HepG2 (cell line): ENCODE measurements around the gene S100A12. TPM values are rescaled to one million over a fixed set of nuclear protein-coding genes. Genes with fewer than 3 reads are reported as not detected.

ENCODE experiments used
- ATAC-seq: fragments of 200-7000 bp; cut with Tn5 transposase; 3 replicates; pipeline ENCODE4 v1.9.1; 2020; ENCODE audit warnings: mild to moderate bottlenecking, moderate library complexity
- BruUV-seq: library from RNA; stranded (reverse); fragments of 400-500 nt; replicated peaks from 2 replicates; lab custom pipeline; 2021; lab: Mats Ljungman, UMichigan
- CTCF ChIA-PET: fragments of 300-600 bp; formaldehyde crosslinking; extraction: SDS; loops from one replicate; lab custom pipeline; 2021; ENCODE audit warnings: low total read pairs, inconsistent platforms, low intra/inter-chr PET ratio; lab: Yijun Ruan, JAX
- POLR2A ChIA-PET: fragments of 350-600 bp; sonication (Branson Sonifier 250); formaldehyde crosslinking; loops from one replicate; lab custom pipeline; 2020; ENCODE audit warnings: antibody characterized with exemption, inconsistent platforms; lab: Yijun Ruan, JAX
- DNase-seq: peaks from one replicate; pipeline ENCODE4 v3.0.0-alpha.2; 2015; ENCODE audit warnings: low spot score
- FAIRE-seq: peaks from 3 replicates; lab custom pipeline; 2011; peaks lifted over from hg19 to GRCh38; lab: Jason Lieb, UNC
- H2AFZ ChIP-seq: one replicate; pipeline ENCODE4 v1.6.1; 2011; ENCODE audit warnings: low read length, inconsistent platforms
- H3K27ac ChIP-seq: fragments of 300-600 bp; 3 replicates; pipeline ENCODE4 v1.8.0; 2011; ENCODE audit warnings: mixed run types, mild to moderate bottlenecking, mixed read lengths, low read length, inconsistent platforms; ENCODE audit not compliant: insufficient read depth; ENCODE audit errors: extremely low read length
- H3K27me3 ChIP-seq, 2 experiments: fragments of 200-600 bp in 1 of 2; 2 replicates in 1 of 2; 3 replicates in 1 of 2; pipeline versions ENCODE4 v1.6.0 to v1.8.0; 2011; ENCODE audit warnings: low read length in 2 of 2, mild to moderate bottlenecking in 2 of 2, moderate library complexity in 2 of 2, inconsistent platforms in 1 of 2; ENCODE audit not compliant: insufficient read depth in 2 of 2, control insufficient read depth in 1 of 2
- H3K36me3 ChIP-seq, 2 experiments: fragments of 200-600 bp in 1 of 2; replicated peaks in 1 of 2; 2 replicates in 1 of 2; 3 replicates in 1 of 2; pipeline versions ENCODE4 v1.5.1 to v1.8.0; 2011; ENCODE audit warnings: low read length in 2 of 2, inconsistent platforms in 1 of 2; ENCODE audit not compliant: insufficient read depth in 2 of 2, control insufficient read depth in 1 of 2
- H3K4me1 ChIP-seq: 2 replicates; pipeline ENCODE4 v1.5.1; 2012; ENCODE audit warnings: low read length, inconsistent platforms; ENCODE audit not compliant: insufficient read depth
- H3K4me2 ChIP-seq: 2 replicates; pipeline ENCODE4 v1.6.0; 2011; ENCODE audit warnings: low read depth, low read length, inconsistent platforms
- H3K4me3 ChIP-seq, 3 experiments: fragments of 200-600 bp in 1 of 3; sonication (generic), shearing (Covaris generic) in 1 of 3; replicated peaks in 1 of 3; 2 replicates each; pipeline ENCODE4 v1.5.1; 2011 to 2016; ENCODE audit warnings: low read length in 3 of 3, inconsistent platforms in 2 of 3, low read depth in 2 of 3, mild to moderate bottlenecking in 2 of 3, control low read depth in 1 of 3, mixed read lengths in 1 of 3; ENCODE audit not compliant: insufficient read depth in 1 of 3
- H3K79me2 ChIP-seq: one replicate; pipeline ENCODE4 v1.6.1; 2011; ENCODE audit warnings: low read length, inconsistent platforms; ENCODE audit not compliant: insufficient read depth
- H3K9ac ChIP-seq: 2 replicates; pipeline ENCODE4 v1.6.0; 2011; ENCODE audit warnings: mild to moderate bottlenecking, low read depth, low read length, inconsistent platforms; ENCODE audit not compliant: insufficient read depth
- H3K9me3 ChIP-seq: 2 replicates; pipeline ENCODE4 v1.5.1; 2012; ENCODE audit warnings: mild to moderate bottlenecking, low read length
- H4K20me1 ChIP-seq: 2 replicates; pipeline ENCODE4 v1.6.0; 2011; ENCODE audit warnings: inconsistent platforms, mild to moderate bottlenecking, low read length, moderate library complexity; ENCODE audit not compliant: insufficient read depth
- FOXP1 ChIP-seq, 2 experiments: fragments of 450-650 bp in 1 of 2; IDR thresholded peaks; 2 replicates each; pipeline ENCODE4 v1.6.1; 2017 to 2018; ENCODE audit warnings: antibody characterized with exemption in 1 of 2
- NR3C1 ChIP-seq: sonication (generic); formaldehyde crosslinking; IDR thresholded peaks from 2 replicates; pipeline ENCODE4 v1.4.0; 2020; ENCODE audit warnings: missing genetic modification reagents
- RBM22 ChIP-seq: fragments of 200-400 bp; formaldehyde crosslinking; optimal IDR thresholded peaks from 2 replicates; pipeline ENCODE3; 2017; ENCODE audit warnings: mild to moderate bottlenecking, low read length, moderate library complexity
- SOX6 ChIP-seq, 2 experiments: fragments of 450-650 bp in 1 of 2; sonication (generic) in 1 of 2; formaldehyde crosslinking in 1 of 2; IDR thresholded peaks; 2 replicates each; pipeline versions ENCODE4 v1.4.0 to v1.6.1; 2017 to 2020; ENCODE audit warnings: antibody characterized with exemption in 1 of 2, mild to moderate bottlenecking in 1 of 2, missing genetic modification reagents in 1 of 2
- SYNCRIP ChIP-seq: fragments of 200-400 bp; formaldehyde crosslinking; IDR thresholded peaks from 2 replicates; pipeline ENCODE4 v1.6.1; 2018; ENCODE audit warnings: mild to moderate bottlenecking, low read depth, low read length; ENCODE audit not compliant: insufficient read depth
- U2AF1 ChIP-seq: fragments of 200-400 bp; formaldehyde crosslinking; optimal IDR thresholded peaks from 2 replicates; pipeline ENCODE3; 2017; ENCODE audit warnings: mild to moderate bottlenecking, low read depth, low read length
- ZNF17 ChIP-seq: sonication (generic); formaldehyde crosslinking; IDR thresholded peaks from 2 replicates; pipeline ENCODE4 v1.5.0; 2020; ENCODE audit warnings: mild to moderate bottlenecking, missing genetic modification reagents
- ZNF263 ChIP-seq: sonication (generic); formaldehyde crosslinking; IDR thresholded peaks from 2 replicates; pipeline ENCODE4 v1.4.0; 2020; ENCODE audit warnings: missing genetic modification reagents
- ZNF383 ChIP-seq: sonication (generic); formaldehyde crosslinking; IDR thresholded peaks from 2 replicates; pipeline ENCODE4 v1.4.0; 2020; ENCODE audit warnings: missing genetic modification reagents, mild to moderate bottlenecking, borderline replicate concordance
- ZNF556 ChIP-seq: sonication (generic); formaldehyde crosslinking; IDR thresholded peaks from 2 replicates; pipeline ENCODE4 v1.4.0; 2020; ENCODE audit warnings: mild to moderate bottlenecking, missing genetic modification reagents, borderline replicate concordance
- ZNF724P ChIP-seq: sonication (generic); formaldehyde crosslinking; IDR thresholded peaks from 2 replicates; pipeline ENCODE4 v1.8.0; 2022; ENCODE audit warnings: missing genetic modification reagents, borderline replicate concordance
- ZNF737 ChIP-seq: sonication (generic); formaldehyde crosslinking; IDR thresholded peaks from 2 replicates; pipeline ENCODE4 v1.5.0; 2020; ENCODE audit warnings: missing genetic modification reagents, mild to moderate bottlenecking, borderline replicate concordance
- WGBS: methylation state at CpG from one replicate; pipeline ENCODE4 v1.1.6; 2017; ENCODE audit warnings: low lambda C conversion rate; 5-methylcytosine and 5-hydroxymethylcytosine counted together
- in situ Hi-C: cut with HindIII; loops from 2 replicates; pipeline ENCODE4 v1.10.0; 2017; ENCODE audit warnings: low pct_unique_long_range_greater_than_20kb; ENCODE audit not compliant: extremely low pct_ligation_motif_present
- intact Hi-C: fragments of 100-400 bp; cut with micrococcal nuclease; formaldehyde crosslinking; loops from one replicate; pipeline ENCODE4 v1.10.0; 2022; ENCODE audit not compliant: unreplicated experiment
- polyA plus RNA-seq, 8 experiments: library from polyadenylated mRNA; depleted of rRNA in 3 of 8; stranded (reverse) in 7 of 8; unstranded in 1 of 8; fragments of >200 nt; fragmentation: Illumina TruSeq in 4 of 8; extraction: Trizol in 4 of 8; gene quantifications; 2 replicates each; pipeline versions ENCODE4 v1.2.1 to v1.2.3, GENCODE V29; 2011 to 2016; ENCODE audit warnings: low read depth in 4 of 8, missing spikeins in 1 of 8, mixed read lengths in 1 of 8; ENCODE audit not compliant: insufficient read depth in 1 of 8
- total RNA-seq, 5 experiments: library from RNA; depleted of rRNA; stranded (reverse); fragments of >200 nt; fragmentation: Illumina TruSeq; extraction: Trizol; gene quantifications; 2 replicates each; pipeline ENCODE4 v1.2.3, GENCODE V29; 2016; ENCODE audit warnings: low read depth in 1 of 5
- TF ChIP-seq, protein P1 (sequence below): IDR thresholded peaks from 2 replicates; pipeline ENCODE4 v1.6.1; 2012; ENCODE audit warnings: low read length, improper control_type of control experiment
- TF ChIP-seq, protein P2 (sequence below): sonication (generic); formaldehyde crosslinking; IDR thresholded peaks from 2 replicates; pipeline ENCODE4 v1.4.0; 2020; ENCODE audit warnings: missing genetic modification reagents, mild to moderate bottlenecking, borderline replicate concordance

S100A12 gene
- total and polyA plus RNA-seq, 2 of the 13 experiments (the other 11 are each of a cell fraction or from before 2014, with no cell fraction given), result not detected

DNA sequence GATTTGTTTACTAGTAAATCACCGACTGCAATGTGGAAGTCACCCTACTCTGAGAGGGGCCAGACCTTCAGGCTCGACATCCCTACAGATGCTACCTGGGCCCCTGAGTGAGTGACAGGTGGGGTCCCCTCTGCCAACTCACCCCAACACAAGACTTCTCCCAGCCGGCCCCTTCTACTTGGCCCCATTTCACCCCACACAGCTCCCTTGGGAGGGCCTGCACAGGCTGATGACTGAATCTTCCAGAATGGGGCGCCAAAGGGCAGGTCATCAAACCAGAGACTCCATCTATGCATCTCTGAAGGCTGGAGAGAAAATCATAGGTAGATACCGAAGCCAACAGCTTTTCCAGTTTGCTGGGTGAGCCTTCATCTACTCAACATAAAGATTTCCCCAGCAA is 24.8 kb upstream of the S100A12 start (continued):
- TF ChIP-seq ZNF724P (CRISPR knock-in tag) (no peak), U2AF1 (no peak)
- TF ChIP-seq, all 625 proteins: peak for 0

DNA sequence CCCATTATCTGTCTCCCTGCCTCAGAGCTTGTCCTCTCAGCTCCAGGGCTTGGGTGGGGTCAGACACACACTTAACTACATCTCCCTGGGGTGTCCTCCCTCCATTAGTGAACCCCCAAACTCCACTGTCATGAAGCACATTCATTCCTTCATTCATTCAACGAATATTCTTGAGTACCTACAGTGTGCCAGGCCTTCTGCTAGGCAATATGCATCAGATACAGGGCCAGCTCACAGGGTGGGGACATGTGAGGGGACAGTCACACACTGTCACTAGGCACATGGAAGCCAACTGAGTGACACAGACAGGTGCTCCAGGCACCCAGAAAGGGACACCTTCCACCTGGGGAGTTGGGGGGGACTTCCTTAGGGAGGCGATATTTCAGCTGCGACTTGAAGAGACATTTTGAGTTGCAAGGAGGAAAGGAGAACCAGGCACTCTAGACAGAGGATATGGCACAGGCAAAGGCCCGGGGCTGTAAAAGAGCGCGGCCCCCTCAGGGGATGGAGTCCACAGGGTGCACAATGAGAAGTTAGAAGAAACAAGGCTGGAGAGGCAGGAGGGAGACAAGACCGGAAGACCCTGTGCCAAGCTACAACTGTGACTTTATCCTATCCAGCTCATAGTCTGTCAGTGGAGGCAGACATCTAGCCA is 24.1 kb upstream of the S100A12 start:
- DNase-seq, result no peak
- CTCF ChIA-PET, result no interaction called here
- no peaks in the 10 kb centered on the region for H3K4me1 ChIP-seq
- H3K9me3 ChIP-seq, result no peaks in the 10 kb centered on the region
- no peak for FAIRE-seq
- in situ Hi-C loops, result no loop called here
- 17% methylated on average over 7 of the region's 7 CpGs for WGBS
- no peak overlapping the region for H3K9ac ChIP-seq
- ATAC-seq, result no peak
- no peaks in the 10 kb centered on the region for H4K20me1 ChIP-seq
- H3K36me3 ChIP-seq, result no peaks in the 10 kb centered on the region
- POLR2A ChIA-PET, result no interaction called here
- no peaks in the 10 kb centered on the region for H3K79me2 ChIP-seq
- H3K27me3 ChIP-seq, result peaks cover 2 to 64% of the 10 kb centered on the region in 2 experiments; a peak in 4 of 5 replicates
- intact Hi-C loops, result loop anchor here (10.0 kb wide), 2 partner anchors 65 to 1005 kb away; no protein-coding TSS in a partner anchor
- no TSS peak for BruUV-seq
- no peak overlapping the region for H3K4me3 ChIP-seq
- H3K4me2 ChIP-seq, result no peak overlapping the region
- no peak overlapping the region for H2AFZ ChIP-seq
- no peak overlapping the region for H3K27ac ChIP-seq
- TF ChIP-seq SOX6 (IDR thresholded peaks at IDR 0.05) (no peak), SOX6 (CRISPR knock-in tag; IDR thresholded peaks at IDR 0.05) (no peak), SYNCRIP (no peak), FOXP1 (IDR thresholded peaks at IDR 0.05) (no peak), FOXP1 (CRISPR knock-in tag; IDR thresholded peaks at IDR 0.05) (no peak), NR3C1 (CRISPR knock-in tag) (no peak), ZNF737 (CRISPR knock-in tag) (no peak), ZNF17 (no peak), RBM22 (no peak), ZNF263 (CRISPR knock-in tag) (no peak), ZNF556 (CRISPR knock-in tag) (no peak), ZNF383 (CRISPR knock-in tag) (no peak)
- TF ChIP-seq, protein P1, sequence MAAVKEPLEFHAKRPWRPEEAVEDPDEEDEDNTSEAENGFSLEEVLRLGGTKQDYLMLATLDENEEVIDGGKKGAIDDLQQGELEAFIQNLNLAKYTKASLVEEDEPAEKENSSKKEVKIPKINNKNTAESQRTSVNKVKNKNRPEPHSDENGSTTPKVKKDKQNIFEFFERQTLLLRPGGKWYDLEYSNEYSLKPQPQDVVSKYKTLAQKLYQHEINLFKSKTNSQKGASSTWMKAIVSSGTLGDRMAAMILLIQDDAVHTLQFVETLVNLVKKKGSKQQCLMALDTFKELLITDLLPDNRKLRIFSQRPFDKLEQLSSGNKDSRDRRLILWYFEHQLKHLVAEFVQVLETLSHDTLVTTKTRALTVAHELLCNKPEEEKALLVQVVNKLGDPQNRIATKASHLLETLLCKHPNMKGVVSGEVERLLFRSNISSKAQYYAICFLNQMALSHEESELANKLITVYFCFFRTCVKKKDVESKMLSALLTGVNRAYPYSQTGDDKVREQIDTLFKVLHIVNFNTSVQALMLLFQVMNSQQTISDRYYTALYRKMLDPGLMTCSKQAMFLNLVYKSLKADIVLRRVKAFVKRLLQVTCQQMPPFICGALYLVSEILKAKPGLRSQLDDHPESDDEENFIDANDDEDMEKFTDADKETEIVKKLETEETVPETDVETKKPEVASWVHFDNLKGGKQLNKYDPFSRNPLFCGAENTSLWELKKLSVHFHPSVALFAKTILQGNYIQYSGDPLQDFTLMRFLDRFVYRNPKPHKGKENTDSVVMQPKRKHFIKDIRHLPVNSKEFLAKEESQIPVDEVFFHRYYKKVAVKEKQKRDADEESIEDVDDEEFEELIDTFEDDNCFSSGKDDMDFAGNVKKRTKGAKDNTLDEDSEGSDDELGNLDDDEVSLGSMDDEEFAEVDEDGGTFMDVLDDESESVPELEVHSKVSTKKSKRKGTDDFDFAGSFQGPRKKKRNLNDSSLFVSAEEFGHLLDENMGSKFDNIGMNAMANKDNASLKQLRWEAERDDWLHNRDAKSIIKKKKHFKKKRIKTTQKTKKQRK, result no peak
- TF ChIP-seq, protein P2, sequence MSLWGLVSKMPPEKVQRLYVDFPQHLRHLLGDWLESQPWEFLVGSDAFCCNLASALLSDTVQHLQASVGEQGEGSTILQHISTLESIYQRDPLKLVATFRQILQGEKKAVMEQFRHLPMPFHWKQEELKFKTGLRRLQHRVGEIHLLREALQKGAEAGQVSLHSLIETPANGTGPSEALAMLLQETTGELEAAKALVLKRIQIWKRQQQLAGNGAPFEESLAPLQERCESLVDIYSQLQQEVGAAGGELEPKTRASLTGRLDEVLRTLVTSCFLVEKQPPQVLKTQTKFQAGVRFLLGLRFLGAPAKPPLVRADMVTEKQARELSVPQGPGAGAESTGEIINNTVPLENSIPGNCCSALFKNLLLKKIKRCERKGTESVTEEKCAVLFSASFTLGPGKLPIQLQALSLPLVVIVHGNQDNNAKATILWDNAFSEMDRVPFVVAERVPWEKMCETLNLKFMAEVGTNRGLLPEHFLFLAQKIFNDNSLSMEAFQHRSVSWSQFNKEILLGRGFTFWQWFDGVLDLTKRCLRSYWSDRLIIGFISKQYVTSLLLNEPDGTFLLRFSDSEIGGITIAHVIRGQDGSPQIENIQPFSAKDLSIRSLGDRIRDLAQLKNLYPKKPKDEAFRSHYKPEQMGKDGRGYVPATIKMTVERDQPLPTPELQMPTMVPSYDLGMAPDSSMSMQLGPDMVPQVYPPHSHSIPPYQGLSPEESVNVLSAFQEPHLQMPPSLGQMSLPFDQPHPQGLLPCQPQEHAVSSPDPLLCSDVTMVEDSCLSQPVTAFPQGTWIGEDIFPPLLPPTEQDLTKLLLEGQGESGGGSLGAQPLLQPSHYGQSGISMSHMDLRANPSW (CRISPR knock-in tag), result no peak
